Tibial artery (tissue), 4 donors: Measurements from ENCODE around the gene RIPPLY2.

ENCODE experiments used
- DNase-seq, 2 donors: peaks; one replicate each; pipeline ENCODE4 v3.0.0-alpha.2; 2019
- H3K27ac ChIP-seq, 2 donors: fragments of 200-600 bp; sonication (generic) in 1 of 2; 1 replicate in 1 of 2; 2 replicates in 1 of 2; pipeline ENCODE4 v1.5.1; 2018 to 2019; ENCODE audit warnings: mild to moderate bottlenecking in 1 of 2
- H3K27me3 ChIP-seq, 2 donors: fragments of 200-600 bp; sonication (generic) in 1 of 2; one replicate each; pipeline versions ENCODE4 v1.5.1 to v1.6.0; 2016 to 2019
- H3K36me3 ChIP-seq, 3 donors: fragments of 200-600 bp; sonication (generic) in 2 of 3; one replicate each; pipeline ENCODE4 v1.5.1; 2016 to 2019; ENCODE audit warnings: mild to moderate bottlenecking in 2 of 3
- H3K4me1 ChIP-seq, 4 donors: fragments of 200-600 bp; sonication (generic) in 2 of 4; 1 replicate in 3 of 4; 2 replicates in 1 of 4; pipeline ENCODE4 v1.5.1; 2016 to 2019
- H3K4me3 ChIP-seq, 2 donors: fragments of 200-600 bp; sonication (generic) in 1 of 2; 1 replicate in 1 of 2; 2 replicates in 1 of 2; pipeline ENCODE4 v1.5.1; 2018 to 2019; ENCODE audit warnings: mild to moderate bottlenecking in 2 of 2
- H3K9me3 ChIP-seq, 3 donors: fragments of 200-600 bp; sonication (generic) in 1 of 3; one replicate each; pipeline ENCODE4 v1.5.1; 2016 to 2019
- CTCF ChIP-seq, 2 experiments: fragments of 200-600 bp in 1 of 2; fragments of 450-650 bp in 1 of 2; IDR thresholded peaks; one replicate each; pipeline ENCODE4 v1.5.1; 2017 to 2019; ENCODE audit warnings: antibody characterized with exemption in 2 of 2, mild to moderate bottlenecking in 1 of 2, moderate library complexity in 1 of 2
- intact Hi-C: fragments of 100-400 bp; cut with DNase I; formaldehyde crosslinking; loops from one replicate; pipeline ENCODE4 v1.15.0; 2023; ENCODE audit warnings: low total_unique reads

The RIPPLY2 gene

GRCh38 chr6:83815631-83816272 is 37.4 kb upstream of the RIPPLY2 start:
- H3K36me3 ChIP-seq: no peaks in the 10 kb centered on the region
- H3K27ac ChIP-seq: no peak overlapping the region
- intact Hi-C loops: no loop called here
- no peak for DNase-seq
- no peak for TF ChIP-seq CTCF (IDR thresholded peaks at IDR 0.05)
- H3K9me3 ChIP-seq: no peaks in the 10 kb centered on the region
- no peaks in the 10 kb centered on the region for H3K4me1 ChIP-seq
- no peak overlapping the region for H3K4me3 ChIP-seq
- no peaks in the 10 kb centered on the region for H3K27me3 ChIP-seq

- TF ChIP-seq CTCF (IDR thresholded peaks at IDR 0.05): no peak
- Histone ChIP-seq H3K36me3 (no peaks in the 10 kb centered on the region), H3K4me3 (no peak overlapping the region), H3K27me3 (no peaks in the 10 kb centered on the region), H3K9me3 (no peaks in the 10 kb centered on the region), H3K27ac (no peak overlapping the region), H3K4me1 (no peaks in the 10 kb centered on the region)
- DNase-seq: no peak
- intact Hi-C loops: no loop called here
These were observed 30.5 kb upstream of the RIPPLY2 start for GRCh38 chr6:83822629-83823169.

GRCh38 chr6:83824388-83824801 is 28.8 kb upstream of the RIPPLY2 start:
- DNase-seq: no peak
- no peak for TF ChIP-seq CTCF (IDR thresholded peaks at IDR 0.05)
- no peaks in the 10 kb centered on the region for H3K9me3 ChIP-seq
- H3K27me3 ChIP-seq: no peaks in the 10 kb centered on the region
- no peak overlapping the region for H3K4me3 ChIP-seq
- no peaks in the 10 kb centered on the region for H3K4me1 ChIP-seq
- H3K27ac ChIP-seq: no peak overlapping the region
- intact Hi-C loops: no loop called here
- H3K36me3 ChIP-seq: no peaks in the 10 kb centered on the region

GRCh38 chr6:83824831-83825230 is 28.3 kb upstream of the RIPPLY2 start:
- Histone ChIP-seq H3K27ac (no peak overlapping the region), H3K4me3 (no peak overlapping the region), H3K9me3 (no peaks in the 10 kb centered on the region), H3K4me1 (no peaks in the 10 kb centered on the region), H3K36me3 (no peaks in the 10 kb centered on the region), H3K27me3 (no peaks in the 10 kb centered on the region)
- DNase-seq: no peak
- intact Hi-C loops: no loop called here
- no peak for TF ChIP-seq CTCF (IDR thresholded peaks at IDR 0.05)

GRCh38 chr6:83827050-83827449 is 26.1 kb upstream of the RIPPLY2 start:
- DNase-seq: no peak
- H3K4me3 ChIP-seq: no peak overlapping the region
- no peak overlapping the region for H3K27ac ChIP-seq
- no peaks in the 10 kb centered on the region for H3K9me3 ChIP-seq
- H3K4me1 ChIP-seq: no peaks in the 10 kb centered on the region
- TF ChIP-seq CTCF (IDR thresholded peaks at IDR 0.05): no peak
- no peaks in the 10 kb centered on the region for H3K36me3 ChIP-seq
- H3K27me3 ChIP-seq: no peaks in the 10 kb centered on the region
- intact Hi-C loops: no loop called here
